GM19467 (cell line): ENCODE measurements around the gene TFEB.

Source experiments
- ATAC-seq: cut with Tn5 transposase; IDR thresholded peaks from one replicate; pipeline ENCODE4 v1.9.1; 2021; ENCODE audit warnings: mild to moderate bottlenecking, moderate library complexity; ENCODE audit not compliant: unreplicated experiment

Gene TFEB

DNA sequence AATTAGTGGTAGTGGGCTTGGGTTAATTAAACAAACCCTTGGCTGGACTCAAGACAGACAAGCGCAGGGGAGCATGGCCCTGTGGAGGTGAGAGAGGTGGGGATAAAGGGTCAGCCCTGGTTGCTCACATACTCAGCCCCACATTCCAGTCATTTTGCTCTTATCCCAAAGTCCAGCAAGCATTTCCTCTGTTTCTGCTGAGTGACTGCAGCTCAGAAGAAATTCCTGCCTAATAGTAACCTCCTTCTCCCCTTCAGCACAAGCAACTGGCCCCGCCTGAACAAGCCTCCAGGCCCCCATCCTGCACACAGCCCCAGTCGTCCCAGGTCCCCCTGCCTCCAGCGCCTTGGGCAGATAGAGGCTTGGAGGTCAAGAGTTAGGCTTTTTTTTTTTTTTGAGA is 3.6 kb upstream of the TFEB start:
- no peak for ATAC-seq

DNA sequence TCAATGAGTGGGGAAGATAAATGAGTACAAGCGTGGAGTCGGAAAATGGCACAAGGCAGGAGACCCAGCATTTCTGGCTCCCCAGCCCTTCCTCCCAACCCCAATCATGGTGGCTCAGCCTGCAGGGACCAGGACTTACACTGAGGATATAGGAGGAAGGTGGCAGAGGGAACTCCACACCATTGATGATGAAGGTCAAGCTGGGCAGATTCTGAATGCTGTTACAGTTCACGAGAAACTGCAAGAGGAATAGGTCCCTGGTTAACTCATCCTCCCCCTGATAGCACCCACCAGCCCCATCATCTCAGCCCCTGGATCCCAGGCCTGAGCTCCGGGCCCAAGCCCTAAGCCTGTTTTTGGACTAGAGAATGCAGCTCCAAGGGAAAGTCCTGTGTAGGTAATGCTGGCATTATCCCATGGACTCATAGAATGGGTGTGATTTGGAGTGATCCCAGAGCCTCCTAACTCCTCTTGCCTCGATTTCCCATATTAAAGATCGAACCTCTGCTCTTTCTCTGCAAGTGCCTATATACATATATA is 2.3 kb upstream of the TFEB start:
- ATAC-seq: no peak

DNA sequence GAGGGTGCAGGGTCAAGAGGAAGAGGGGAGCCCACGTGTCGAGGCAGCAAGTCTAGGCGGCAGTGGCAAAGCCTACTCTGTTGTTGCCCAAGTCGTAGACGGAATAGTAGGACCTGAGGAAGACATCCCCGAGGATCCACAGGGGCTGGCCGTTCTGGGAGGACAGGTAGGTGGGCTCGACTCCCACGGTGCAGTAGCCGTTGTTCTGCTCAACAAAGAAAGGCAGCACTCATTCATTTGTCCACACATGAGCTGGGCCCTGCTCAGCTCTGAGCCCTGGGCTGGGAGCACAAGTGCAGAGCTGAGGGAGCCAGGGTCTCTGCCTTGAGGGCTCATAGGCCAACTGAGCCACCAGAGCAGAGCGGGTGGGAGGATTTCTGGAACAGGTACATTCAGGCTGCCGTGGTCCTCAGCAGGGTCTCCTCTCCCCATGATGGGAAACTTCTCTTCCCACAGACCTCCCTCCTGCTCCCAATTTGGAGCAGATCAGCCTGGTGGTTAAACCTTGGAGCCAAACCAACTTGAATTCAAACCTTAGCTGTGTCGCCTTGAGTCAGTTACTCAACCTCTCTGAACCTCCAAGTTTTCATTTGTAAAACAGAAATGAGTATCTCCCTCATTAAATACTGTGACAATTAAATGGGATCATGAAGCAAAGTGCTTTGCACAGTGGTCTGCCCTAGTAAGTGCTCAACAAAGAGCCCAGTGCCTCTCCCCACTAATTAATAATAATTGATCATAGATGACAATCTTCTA is 1.6 kb upstream of the TFEB start:
- ATAC-seq: no peak

DNA sequence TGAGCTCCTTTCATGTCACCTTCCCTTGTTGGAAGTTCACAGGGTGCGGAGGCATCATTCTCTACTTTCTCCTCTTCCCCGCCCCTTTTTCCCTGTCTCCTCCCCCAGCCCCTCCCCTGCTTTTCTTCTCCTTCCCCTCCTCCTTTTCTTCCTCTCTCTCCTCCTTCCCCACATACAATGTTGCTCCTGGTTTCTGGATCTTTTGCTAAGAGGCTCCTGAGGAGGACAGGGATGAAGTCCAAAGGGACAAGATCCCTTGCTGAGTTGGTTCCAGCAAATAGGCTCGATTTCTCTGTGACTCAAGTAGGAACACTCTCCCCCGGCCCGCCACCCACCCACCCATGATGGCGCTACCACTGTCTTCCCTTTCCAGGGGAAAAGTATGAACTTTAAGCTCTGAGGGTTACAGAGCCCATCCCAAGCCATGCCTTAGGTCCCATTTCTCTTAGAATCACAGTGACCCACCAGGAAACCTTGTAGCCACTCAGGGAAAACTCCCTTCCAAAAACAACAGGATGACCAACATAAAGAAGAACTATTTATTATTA is 852 bp upstream of the TFEB start:
- no peak for ATAC-seq

DNA sequence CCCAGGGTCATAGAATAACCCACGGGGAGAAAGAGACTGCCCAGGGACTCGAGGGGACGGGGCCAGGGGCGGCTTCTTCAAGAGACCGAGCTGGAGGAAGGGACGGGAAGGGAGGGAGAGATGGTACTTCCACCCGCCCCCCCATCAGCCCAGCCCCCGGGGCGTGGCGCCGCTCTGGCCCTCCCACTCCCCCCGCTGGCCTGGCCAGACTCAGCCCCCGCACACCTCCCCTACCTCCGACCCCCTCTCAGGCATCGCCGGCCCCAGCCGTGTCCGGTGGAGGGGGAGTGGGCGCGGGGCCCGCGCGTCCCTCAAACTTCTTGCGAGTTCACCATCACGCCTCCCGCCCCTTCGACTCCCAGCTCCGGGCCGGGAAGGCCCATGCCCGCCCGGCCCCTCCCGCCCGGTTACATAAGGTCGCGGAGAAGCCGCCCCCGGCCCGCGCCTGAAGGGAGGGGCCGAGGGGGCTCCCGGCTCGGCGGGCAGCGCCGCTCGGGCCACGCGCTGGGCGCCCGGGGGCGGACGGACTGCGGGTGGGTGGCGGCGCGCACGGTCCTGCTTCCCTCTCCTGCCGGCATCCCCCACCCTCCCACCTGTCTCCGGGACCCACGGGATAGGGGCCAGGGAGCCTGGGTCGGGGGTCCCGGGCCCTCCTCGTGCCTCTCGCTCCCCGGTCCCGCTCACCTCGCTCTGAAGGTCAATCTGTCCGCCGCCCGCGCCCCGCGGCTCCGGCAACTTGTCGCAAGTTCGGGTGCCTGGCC is 562 bp downstream of the TFEB start:
- ATAC-seq: peak; percentile 15

DNA sequence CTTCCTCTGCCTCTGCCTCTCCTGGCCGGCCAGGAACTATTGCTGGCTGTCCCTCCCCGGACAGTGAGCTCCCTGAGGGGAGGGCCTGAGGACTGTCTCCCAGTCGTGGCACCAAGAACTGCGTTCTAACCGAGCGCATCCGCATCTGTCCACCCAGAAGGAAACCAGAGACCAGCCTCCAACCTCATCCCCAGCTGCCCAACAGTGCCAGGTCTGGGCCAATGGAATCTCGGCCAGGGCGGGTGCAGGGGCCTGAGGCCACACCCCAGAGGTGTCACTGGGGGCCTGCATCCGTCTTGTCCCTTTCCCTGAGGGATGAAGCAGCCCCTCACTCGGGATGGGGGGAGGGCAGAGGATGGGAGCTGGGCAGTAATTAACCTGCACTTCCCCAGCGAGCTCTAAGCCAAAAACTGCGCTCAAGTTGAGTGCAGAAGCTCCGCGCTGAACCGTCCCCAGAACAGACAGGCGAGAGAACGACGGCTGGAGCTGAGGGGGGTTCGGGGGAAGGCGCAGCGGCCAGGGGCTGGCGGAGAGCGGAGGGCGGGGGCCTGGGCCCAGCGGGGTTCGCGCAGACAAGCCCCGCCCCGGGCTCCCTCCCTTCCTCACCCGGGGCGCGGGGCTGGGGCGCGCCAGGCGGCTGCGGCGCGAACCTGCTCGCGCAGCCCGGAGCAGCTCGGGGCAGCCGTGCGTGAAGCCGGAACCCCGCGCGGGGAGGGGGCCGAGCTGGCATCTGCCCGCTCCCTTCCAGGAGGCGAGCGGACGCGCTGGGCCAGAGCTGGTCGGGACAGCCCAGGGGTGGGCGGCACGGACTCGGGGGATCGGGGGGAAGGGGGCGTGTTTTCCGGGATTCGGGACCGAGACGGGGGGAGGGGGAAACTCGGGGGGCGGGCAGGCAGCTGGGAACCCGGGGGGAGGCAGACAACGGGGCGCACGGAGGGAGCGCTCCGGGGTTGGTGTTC is 1.4 kb downstream of the TFEB start:
- ATAC-seq: peak; percentile 44

DNA sequence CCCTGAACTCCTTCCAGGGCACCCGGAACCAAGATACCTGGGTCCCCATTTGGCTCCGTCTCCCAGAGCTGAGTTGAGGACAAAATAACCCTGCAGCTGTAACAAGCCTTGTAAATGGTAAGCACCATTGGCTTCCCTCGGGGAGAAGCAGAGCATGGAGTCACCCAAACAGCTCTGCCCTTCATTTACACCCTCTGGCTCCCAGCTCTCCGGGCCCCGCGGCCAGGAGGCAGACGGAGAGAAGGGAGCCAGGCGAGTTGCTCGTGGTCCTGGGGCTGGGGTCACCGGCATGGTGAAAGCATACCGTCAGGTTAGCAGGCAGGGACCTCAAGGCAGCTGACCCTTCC is 2.1 kb downstream of the TFEB start:
- no peak for ATAC-seq

DNA sequence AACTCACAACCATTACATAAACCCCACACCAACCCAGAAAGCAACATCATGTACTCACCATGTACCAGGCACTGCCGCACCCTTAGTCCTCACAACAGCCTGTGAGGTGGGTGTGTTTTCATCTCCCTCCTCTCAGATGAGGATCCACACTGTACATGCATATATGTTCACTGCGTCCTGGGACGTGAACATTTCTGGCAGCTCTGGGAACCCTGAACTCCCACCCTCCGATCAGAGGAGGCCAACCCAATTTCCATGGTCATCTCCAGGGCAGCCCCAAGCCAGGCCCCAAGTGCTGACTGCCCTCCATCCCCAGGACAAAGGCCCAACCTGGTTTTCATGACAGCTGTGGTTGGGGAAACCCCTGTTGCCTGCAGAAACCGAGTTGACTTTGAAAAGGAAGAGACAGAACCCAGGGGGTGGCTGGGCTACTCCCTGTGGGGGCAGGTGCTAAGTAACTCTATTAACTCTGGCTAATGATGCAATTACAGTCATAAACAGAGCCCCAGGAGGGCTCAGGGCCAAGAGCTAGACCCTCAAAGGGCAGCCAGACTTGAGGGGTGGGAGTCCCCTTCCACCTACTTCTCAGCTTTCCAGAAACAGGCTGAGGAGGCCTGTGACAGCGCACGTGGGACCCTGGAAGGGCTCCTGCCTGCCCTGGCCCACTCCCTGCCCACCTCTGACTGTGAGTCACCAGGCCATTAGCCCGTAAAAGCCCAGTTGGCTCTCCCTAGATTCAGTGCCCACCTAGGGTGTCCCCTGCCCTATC is 2.6 kb downstream of the TFEB start:
- ATAC-seq: peak; percentile 26

DNA sequence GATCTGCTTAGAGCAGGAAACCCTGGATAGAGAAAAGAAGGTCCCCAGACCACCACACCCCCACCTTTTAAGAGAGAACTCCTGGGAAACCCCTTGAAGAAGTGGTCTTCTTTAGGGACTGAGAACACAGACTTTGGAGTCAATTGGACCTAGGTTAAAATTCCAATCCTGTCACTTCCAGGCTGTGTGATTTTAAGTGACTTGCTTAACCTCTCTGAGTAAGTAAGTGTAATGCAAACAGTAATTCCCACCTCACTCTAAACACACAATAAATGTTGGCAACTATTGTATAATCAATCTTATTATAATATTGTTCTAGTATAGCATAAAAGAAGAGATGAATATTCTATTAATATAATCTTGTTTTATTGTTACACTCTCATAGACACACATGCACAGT is 3.3 kb downstream of the TFEB start:
- no peak for ATAC-seq

DNA sequence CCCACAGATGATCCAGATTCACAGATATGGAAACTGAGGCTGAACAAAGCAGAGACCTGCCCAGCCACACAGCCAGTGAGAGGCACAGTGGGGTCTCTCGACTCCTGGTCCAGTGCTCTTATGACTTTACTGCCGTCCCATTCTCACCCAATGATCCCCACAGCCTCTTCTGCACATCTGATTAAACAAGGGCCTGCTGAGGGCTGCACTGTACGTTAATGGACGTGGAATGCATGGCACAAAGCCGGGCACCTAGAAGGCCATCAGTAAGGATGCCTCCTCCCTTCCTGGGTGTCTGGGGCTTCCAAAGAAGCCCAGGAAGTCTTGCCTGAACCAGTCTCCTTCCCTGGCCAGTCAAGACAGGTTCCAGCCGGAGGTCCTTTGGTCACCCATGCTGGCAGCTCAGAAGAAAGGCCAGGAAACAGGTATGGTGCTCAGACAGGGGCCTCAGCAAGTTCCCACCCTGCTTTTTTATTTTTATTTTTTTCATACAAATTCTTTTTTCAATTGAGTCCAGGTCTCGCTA is 3.8 kb downstream of the TFEB start:
- no peak for ATAC-seq

DNA sequence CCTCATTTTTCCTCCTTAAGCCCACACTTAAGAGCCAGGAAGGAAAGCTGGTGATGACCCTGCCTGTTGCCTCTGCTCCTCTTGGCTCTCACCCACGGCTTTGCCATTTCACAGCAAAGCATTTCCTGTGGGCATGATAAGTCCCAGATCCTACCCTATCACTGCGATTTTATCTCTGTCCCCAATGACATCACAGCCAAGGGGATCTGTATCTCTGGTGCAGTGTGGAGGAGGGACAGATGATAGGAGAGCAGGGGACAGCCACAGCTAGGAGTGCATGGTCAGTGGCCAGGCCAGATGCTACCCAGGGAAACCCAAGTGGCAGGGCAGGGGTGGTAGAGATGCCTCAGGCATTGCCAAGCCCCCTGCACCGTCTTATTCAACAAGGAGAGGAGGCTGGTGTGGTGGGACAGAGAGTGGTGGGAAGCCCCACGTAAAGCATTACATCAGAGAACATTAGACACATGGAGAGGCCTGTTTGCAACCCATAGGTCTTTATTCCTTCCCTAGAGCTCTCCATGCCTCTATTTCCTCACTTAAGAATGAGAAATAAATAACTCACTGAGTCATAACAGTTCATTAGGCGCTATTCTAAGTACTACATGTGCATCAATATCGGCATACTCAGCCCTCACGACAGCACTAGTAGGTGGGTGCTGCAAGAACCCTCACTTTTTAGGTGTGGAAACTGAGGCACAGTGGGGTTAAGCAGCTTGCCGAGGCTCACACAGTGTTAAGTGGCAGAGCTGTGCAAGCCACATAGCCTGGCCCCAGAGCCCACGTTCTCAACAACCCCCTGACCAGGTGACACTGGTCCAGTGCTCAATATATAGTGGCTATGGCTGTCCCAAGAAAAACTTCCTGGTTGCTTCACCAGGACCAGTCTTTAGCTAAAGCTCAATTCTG is 4.6 kb downstream of the TFEB start:
- no peak for ATAC-seq

DNA sequence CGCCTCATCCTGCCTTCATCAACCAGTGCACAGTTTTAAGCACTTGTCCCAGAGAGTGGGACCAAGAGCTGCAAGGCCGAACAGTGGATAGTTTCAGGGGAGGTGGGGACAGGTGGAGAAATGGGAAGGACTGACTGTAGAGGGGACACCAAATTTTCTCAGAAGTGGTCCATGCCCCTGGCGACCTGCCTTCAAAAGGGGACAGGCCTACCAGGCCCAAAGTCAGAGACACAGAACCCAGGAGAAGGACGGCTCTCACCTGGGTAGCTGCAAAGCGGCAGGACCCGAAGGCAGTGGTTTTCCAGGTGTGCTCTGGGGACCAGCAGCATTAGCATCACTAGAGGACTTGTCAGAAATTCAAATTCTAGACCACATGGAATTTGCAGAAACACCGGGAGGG is 5.8 kb downstream of the TFEB start:
- no peak for ATAC-seq

DNA sequence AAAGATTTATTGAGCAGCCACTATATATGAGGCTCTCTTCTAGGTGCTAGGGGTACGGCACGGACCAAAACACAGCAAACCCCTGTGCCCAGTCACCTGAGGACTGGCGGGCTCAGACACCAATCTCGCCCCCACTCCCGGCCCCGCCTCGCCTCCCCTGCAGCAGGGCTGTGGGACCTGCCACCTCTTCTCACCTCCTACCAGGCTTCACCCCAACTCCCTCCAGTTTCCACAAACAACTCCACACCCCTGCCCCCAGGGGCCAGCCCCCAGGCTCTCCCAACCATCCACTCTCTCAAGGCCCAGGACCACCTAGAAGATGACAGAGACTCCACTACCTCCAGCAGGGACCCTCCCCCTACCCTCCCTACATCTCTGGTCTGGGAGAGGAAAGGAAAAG is 6.5 kb downstream of the TFEB start:
- ATAC-seq: no peak

DNA sequence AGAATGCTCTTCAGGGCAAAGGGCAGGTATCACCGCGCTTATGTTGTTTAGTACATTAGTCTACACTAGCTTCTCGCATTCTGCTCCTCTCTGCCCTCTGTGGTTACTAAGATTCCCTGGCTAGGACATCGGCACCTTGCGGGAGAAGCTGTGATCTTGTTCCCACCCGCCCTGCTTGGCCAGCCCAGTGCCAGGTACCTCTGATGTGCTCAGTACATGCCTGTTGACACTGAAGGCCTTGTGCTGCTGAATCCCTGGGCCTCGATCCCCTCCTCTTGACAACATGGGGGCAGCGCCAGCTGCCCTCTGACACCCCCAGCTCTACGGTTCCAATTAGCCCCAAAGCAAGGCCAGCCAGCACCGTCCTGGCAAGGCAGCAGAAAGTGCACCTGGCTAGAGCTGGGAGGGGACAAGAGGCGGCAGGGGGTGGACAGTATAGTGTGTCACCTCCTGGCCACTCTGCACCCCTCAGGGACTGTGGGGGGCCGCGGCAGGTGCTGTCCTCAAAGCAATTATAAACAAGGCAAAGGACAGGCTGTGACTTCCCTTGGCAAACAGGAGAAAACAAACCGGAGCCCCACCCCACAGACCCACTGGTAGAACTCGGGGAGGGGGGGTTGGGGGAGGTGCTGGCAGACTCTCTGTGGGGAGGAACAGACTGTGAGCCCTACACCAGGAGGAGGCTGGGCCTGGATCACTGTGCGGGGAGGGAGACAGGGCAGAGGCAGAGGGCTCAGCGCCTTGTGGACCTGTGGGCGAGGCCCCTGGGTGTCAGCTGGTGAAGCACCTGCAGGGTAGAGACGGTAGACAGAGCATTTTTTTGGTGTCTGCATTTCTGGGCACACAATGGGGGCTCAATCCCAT is 7.1 kb downstream of the TFEB start:
- ATAC-seq: no peak

DNA sequence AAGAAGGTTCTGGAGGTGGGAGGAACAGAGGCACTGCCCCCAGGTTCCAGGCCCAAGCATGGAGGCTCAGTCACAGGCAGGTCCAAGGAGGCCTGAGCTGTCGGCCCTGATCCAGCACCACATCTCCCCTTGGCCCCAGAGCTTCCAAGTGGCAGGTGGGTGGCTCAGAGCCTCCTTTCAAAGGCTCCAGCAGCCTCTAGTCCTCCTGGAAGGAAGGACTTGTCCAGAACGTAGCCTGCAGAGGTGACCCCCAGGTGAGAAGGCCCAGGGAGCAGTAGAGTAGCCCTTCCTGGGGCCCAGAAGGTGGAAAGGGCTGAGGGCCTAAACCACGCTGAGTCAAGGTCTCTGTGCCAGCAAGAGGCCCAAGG is 7.7 kb downstream of the TFEB start:
- ATAC-seq: no peak

DNA sequence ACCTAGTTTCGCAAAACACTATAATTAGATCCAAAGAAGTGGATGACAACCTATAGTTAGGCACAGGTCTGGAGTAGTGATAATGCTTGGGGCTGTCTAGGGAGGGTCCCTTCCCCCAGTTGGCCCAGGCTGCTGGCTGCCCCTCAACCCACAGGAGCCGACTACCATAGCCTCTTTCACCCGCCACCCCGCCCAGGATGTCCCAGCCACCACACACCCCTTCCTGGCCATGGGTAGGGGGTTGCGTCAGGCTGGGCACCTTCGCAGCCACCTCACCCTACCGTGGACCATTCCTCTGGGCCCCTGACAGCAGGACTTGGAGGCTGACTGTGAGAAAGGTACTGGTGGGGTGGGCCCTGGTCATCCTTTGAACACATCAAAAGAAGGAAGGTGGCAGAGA is 8.5 kb downstream of the TFEB start:
- no peak for ATAC-seq

DNA sequence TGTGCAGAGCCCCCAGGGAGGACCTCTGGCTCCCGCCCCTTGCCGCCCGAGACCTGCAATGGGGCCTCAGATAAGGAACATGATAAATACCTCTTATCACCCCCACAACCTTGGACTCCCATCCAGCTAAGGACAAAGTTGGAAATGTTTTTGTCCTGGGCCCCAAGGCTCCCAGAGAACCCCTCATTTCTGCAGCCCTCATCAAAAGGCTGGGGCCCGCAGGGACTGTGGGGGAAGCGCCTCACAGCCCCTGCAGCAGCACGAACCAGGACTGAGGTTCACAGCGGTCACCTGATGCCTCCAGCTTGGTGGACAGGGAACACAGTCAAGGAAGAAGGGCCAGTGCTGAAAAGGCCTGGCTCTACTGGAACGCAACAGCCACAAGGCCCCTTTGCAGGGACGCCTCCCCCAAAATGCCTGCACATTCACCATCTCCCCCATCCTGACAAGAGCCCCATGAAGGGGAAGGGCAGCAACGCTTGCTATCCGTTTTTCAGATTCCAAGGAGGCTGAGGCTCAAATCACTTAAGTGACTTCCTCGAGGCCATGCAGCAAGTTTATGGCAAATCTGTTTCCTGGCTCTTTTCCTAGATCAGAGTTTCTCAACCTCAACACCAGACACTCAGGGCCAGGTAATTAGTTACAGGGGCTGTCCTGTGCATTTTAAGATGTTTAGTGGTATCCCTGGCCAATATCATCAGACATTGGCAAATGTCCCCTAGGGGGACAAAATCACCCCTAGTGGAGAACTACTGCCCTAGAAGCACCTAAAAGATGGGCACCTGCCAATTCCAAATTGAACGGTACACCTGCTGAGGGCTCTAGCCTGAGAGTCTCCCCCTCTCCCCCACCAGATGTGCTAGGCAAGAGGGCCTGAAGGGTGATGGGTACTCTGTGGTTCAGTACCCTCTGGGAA is 10.6 kb downstream of the TFEB start:
- ATAC-seq: no peak
